MM.1S (cell line): ENCODE results near the gene CTTN.

ENCODE experiments used
- DNase-seq: peaks from one replicate; pipeline ENCODE4 v3.0.0-alpha.2; 2015
- H2AFZ ChIP-seq: fragments of 300-600 bp; sonication (generic); 2 replicates; pipeline ENCODE4 v1.6.0; 2016; ENCODE audit warnings: antibody characterized with exemption, low read length
- H3F3A ChIP-seq: fragments of 300-600 bp; sonication (generic); 2 replicates; pipeline ENCODE4 v1.6.1; 2016; ENCODE audit warnings: mild to moderate bottlenecking, antibody characterized with exemption, low read length, moderate library complexity, mixed read lengths; ENCODE audit not compliant: insufficient read depth
- H3K27ac ChIP-seq: fragments of 300-600 bp; sonication (generic); 2 replicates; pipeline ENCODE4 v1.5.1; 2016; ENCODE audit warnings: mild to moderate bottlenecking, low read length
- H3K27me3 ChIP-seq: fragments of 300-600 bp; sonication (generic); replicated peaks from 2 replicates; pipeline ENCODE4 v1.6.0; 2016; ENCODE audit warnings: low read length; ENCODE audit not compliant: insufficient read depth
- H3K36me3 ChIP-seq: fragments of 300-600 bp; sonication (generic); replicated peaks from 2 replicates; pipeline ENCODE4 v1.6.1; 2016; ENCODE audit warnings: mild to moderate bottlenecking, low read length, mixed read lengths; ENCODE audit not compliant: insufficient read depth
- H3K4me1 ChIP-seq: fragments of 300-600 bp; sonication (generic); 2 replicates; pipeline ENCODE4 v1.6.1; 2016; ENCODE audit warnings: low read length, mixed read lengths
- H3K4me2 ChIP-seq: fragments of 300-600 bp; sonication (generic); 2 replicates; pipeline ENCODE4 v1.6.0; 2016; ENCODE audit warnings: low read depth, low read length
- H3K4me3 ChIP-seq: fragments of 300-600 bp; sonication (generic); 2 replicates; pipeline ENCODE4 v1.5.1; 2016; ENCODE audit warnings: low read length, mixed read lengths
- H3K79me2 ChIP-seq: fragments of 300-600 bp; sonication (generic); 2 replicates; pipeline ENCODE4 v1.6.1; 2016; ENCODE audit warnings: mixed run types, low read length, mixed read lengths
- H3K9ac ChIP-seq: fragments of 300-600 bp; sonication (generic); 2 replicates; pipeline ENCODE4 v1.6.1; 2016; ENCODE audit warnings: low read length, mixed read lengths
- H3K9me2 ChIP-seq: fragments of 300-600 bp; sonication (generic); replicated peaks from 2 replicates; pipeline ENCODE4 v1.6.1; 2016; ENCODE audit warnings: mild to moderate bottlenecking, low read length, mixed read lengths; ENCODE audit not compliant: insufficient read depth
- H3K9me3 ChIP-seq: fragments of 300-600 bp; sonication (generic); replicated peaks from 2 replicates; pipeline ENCODE4 v1.6.1; 2016; ENCODE audit warnings: mild to moderate bottlenecking, low read length, mixed read lengths; ENCODE audit not compliant: insufficient read depth
- H4K20me1 ChIP-seq: fragments of 300-600 bp; sonication (generic); 2 replicates; pipeline ENCODE4 v1.6.1; 2016; ENCODE audit warnings: mild to moderate bottlenecking, low read length, moderate library complexity, mixed read lengths; ENCODE audit not compliant: insufficient read depth
- EZH2 ChIP-seq: fragments of 300-600 bp; sonication (generic); optimal IDR thresholded peaks from 2 replicates; pipeline ENCODE3; 2017; ENCODE audit warnings: low read depth, mild to moderate bottlenecking, antibody characterized with exemption, low read length, mixed read lengths
- EZH2phosphoT487 ChIP-seq: fragments of 300-600 bp; sonication (generic); IDR thresholded peaks from 2 replicates; pipeline ENCODE4 v1.6.1; 2018; ENCODE audit warnings: antibody characterized with exemption, low read length
- TF ChIP-seq, protein P1 (sequence below): fragments of 300-600 bp; sonication (generic); IDR thresholded peaks from 2 replicates; pipeline ENCODE4 v1.5.1; 2016; ENCODE audit warnings: antibody characterized with exemption, low read length, mixed read lengths

The CTTN gene

DNA sequence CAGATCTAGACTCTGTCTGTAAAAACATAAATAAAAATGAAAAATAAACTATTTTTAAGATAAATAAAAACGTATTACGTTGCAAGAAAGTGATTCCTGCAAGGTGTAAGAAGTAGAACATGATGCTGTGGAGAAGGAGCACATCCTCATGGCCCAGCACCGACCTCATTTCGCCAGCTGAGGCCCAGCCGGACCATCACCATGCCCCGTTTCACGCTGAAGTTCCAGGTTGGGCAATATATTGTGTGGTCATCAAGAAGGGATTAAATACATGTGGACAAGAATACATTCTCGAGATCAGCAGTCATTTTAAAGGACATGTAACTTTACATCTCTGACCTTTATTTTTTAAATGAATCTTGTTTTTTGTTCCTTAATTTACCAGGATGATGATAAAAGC, 20.7 kb upstream of the CTTN start:
- H3K9me2 ChIP-seq: no peaks in the 10 kb centered on the region
- H3K9me3 ChIP-seq: no peaks in the 10 kb centered on the region
- H3K27ac ChIP-seq: no peak overlapping the region
- DNase-seq: no peak
- no peaks in the 10 kb centered on the region for H3K27me3 ChIP-seq
- TF ChIP-seq, protein P1, sequence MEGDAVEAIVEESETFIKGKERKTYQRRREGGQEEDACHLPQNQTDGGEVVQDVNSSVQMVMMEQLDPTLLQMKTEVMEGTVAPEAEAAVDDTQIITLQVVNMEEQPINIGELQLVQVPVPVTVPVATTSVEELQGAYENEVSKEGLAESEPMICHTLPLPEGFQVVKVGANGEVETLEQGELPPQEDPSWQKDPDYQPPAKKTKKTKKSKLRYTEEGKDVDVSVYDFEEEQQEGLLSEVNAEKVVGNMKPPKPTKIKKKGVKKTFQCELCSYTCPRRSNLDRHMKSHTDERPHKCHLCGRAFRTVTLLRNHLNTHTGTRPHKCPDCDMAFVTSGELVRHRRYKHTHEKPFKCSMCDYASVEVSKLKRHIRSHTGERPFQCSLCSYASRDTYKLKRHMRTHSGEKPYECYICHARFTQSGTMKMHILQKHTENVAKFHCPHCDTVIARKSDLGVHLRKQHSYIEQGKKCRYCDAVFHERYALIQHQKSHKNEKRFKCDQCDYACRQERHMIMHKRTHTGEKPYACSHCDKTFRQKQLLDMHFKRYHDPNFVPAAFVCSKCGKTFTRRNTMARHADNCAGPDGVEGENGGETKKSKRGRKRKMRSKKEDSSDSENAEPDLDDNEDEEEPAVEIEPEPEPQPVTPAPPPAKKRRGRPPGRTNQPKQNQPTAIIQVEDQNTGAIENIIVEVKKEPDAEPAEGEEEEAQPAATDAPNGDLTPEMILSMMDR: no peak
- TF ChIP-seq EZH2 (no peak), EZH2phosphoT487 (no peak)
- H3K4me2 ChIP-seq: no peak overlapping the region
- H4K20me1 ChIP-seq: no peaks in the 10 kb centered on the region
- H3K79me2 ChIP-seq: no peaks in the 10 kb centered on the region
- H3K9ac ChIP-seq: no peak overlapping the region
- no peaks in the 10 kb centered on the region; the same call in none of the 2 replicates for H3K36me3 ChIP-seq
- H3F3A ChIP-seq: no peaks in the 10 kb centered on the region
- H3K4me3 ChIP-seq: no peak overlapping the region
- no peak overlapping the region for H2AFZ ChIP-seq
- H3K4me1 ChIP-seq: no peaks in the 10 kb centered on the region

DNA sequence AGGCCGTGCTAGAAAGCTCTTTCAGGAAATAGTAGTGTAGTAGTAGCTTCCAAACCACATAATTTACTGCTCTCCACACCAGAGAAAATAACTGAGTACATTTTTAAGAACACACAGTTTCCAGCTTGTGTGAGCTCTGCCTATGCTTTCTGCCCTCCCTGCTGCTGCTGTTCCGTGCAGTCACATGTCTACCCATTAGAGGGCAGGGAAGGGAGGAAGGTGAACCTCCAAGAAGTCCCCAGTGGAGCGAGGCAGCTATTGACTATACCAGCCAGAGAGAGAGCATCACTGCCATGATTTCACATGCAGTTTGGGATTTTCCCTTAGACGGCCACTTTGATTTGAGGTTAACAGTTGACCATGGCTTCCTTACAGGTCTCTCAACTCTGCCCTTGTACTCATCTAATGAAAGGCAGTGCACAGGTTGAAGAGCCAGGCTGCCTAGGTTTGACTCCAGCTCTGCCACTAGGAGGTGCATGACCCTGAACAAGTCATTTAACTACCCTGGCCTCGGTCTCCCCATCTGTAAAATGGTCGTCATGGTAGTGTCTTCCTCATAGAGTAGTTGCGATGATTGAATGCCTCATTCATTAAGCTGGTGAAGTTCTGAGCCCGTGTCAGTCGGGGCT, 19.7 kb upstream of the CTTN start:
- Histone ChIP-seq H3K27me3 (no peaks in the 10 kb centered on the region), H3K9me3 (no peaks in the 10 kb centered on the region), H3K4me2 (no peak overlapping the region), H4K20me1 (no peaks in the 10 kb centered on the region), H2AFZ (no peak overlapping the region), H3K36me3 (no peaks in the 10 kb centered on the region; the same call in 1 of the 2 replicates), H3F3A (no peaks in the 10 kb centered on the region), H3K79me2 (no peaks in the 10 kb centered on the region), H3K9ac (no peak overlapping the region), H3K4me1 (no peaks in the 10 kb centered on the region), H3K27ac (no peak overlapping the region), H3K9me2 (no peaks in the 10 kb centered on the region), H3K4me3 (no peak overlapping the region)
- no peak for DNase-seq
- TF ChIP-seq, protein P1: 0 out of 2 replicates have a peak, but pooled peaks have one; percentile 5
- no peak for TF ChIP-seq EZH2

DNA sequence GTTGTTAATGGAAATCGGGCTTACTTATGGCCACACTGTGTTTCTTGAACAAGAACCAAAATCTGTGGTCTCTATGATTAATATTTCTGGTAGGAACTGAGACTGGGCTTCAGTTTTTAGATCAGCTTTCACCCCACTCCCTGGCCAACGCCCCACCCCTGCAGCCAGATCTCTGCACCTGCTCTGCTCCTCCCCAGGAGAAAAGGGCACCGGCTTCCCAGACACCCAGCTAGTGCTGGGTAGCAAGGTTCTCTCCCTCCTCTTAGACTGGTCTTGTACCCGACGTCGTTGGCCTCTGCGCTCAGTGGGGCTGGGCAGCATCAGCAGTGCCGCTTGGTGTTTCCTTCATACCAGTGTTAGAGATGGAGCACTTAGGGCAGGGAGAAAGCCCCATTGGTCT, 17.0 kb upstream of the CTTN start:
- no peak overlapping the region for H3K27ac ChIP-seq
- H3K9ac ChIP-seq: no peak overlapping the region
- no peak overlapping the region for H2AFZ ChIP-seq

More for the DNA sequence above, 17.0 kb upstream of the CTTN start:
- H4K20me1 ChIP-seq: no peaks in the 10 kb centered on the region
- H3K4me2 ChIP-seq: no peak overlapping the region
- no peaks in the 10 kb centered on the region for H3K27me3 ChIP-seq
- no peaks in the 10 kb centered on the region for H3K4me1 ChIP-seq
- no peaks in the 10 kb centered on the region for H3K9me2 ChIP-seq
- H3K9me3 ChIP-seq: no peaks in the 10 kb centered on the region
- no peaks in the 10 kb centered on the region; the same call in 1 of the 2 replicates for H3K36me3 ChIP-seq
- no peaks in the 10 kb centered on the region for H3K79me2 ChIP-seq
- no peaks in the 10 kb centered on the region for H3F3A ChIP-seq
- no peak for DNase-seq
- H3K4me3 ChIP-seq: no peak overlapping the region
- TF ChIP-seq, protein P1: no peak
- TF ChIP-seq EZH2 (no peak), EZH2phosphoT487 (no peak)
